GM21717 (cell line): Measurements from ENCODE around the gene TNS1.

ENCODE experiments used
- ATAC-seq: cut with Tn5 transposase; IDR thresholded peaks from one replicate; pipeline ENCODE4 v1.9.1; 2021; ENCODE audit warnings: mild to moderate bottlenecking, moderate library complexity; ENCODE audit not compliant: unreplicated experiment

Gene TNS1

DNA sequence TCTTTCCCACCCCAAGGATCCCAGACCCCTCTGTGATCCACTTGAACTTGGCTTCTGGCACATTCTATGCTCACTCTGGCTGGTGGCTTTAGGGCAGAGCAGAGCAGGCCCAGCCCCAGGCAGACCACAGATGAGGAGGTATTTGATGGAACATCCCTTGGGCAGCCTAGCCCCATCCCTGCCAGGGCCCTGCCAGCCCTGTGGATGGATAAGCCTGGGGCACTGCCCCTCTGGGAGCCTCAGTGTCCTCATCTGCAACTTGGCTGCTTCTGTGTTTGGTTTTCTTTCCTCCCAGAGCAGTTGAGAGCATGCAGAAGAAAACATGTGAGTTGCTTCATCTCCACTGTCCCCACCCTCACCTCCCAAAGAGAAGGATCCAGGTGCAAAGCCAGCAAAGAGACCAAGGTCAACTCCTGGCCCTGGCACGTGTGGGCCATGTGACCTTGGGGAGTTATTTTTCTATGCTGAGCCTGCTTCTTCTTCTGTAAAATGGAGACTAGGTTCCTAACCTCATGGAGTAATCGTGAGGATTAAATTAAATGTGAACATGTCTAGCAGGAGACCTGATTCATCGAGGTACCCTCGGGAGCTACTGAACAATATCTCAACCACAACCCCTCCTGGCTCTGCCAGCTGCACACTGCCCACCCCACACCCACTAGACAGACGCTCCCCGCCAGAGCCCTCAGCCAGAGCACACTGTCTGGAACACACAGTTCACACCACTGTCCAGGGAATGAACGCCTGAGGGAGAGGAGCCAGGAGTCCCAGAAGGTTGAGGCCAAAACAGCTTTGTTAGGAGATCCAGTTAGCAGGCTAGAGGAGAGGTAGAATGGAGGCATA is 14.6 kb upstream of the TNS1 start:
- no peak for ATAC-seq

DNA sequence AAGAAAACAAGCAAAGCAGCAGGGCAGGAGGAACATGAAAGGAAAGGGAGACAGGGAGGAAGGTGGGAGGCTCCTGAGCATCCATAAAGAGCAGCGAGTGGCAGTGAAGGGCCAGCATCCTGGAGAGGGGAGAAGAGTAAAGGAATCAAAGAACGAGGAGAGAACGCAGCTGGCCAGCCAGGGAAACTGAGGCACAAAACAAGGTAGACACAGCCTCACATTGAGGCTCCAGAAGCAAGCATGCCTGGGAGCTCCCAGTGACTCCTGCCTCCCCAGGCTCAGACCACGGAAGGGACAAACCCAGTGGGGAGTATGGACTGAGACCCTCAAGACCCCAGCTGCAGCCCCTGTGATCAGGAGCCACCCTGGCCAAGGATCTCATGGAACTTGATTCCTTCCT is 14.0 kb upstream of the TNS1 start:
- no peak for ATAC-seq

DNA sequence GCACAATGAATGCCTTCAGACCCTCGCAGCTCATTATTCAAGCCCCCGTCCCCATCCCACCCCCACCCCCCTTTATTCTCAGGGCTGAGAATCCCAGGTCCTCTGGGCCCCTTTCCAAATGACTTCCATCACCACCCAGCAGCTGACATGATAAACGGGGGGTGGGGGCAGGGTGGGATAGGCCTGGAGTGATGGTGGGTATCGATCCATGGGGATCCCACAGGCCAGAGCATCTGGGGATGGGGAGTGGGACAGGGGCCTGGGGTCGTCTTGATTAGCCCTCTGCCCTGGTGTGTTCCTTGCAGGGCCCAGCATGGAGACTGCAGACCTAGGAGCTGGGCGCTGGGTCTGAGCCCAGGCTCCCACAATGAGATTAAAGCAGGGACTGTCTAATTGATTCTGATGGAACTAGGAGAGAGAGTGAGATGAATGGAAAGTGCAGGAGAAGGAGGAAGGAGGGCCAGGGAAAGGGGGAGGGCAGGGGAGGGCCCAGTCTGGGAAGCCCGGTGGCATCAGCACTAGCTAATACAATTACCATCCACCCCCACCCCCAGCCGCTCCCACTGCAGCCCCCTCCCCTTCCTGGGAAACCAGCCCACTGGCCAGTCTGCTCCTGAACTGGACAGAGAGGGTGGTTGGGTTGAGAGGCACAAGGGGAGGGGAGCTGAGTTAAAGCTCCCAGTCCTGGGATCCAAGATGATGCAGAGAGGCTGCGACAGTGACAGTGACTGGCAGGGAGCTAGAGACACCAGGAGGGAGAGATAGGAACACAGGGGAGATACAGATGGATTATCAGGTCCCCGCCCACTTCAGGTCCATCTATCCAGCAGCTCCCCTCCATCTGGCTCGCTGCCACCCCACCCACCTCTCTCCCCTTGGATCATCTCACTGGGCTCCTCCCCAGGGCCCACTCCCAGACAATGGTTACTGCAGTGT is 13.1 kb upstream of the TNS1 start:
- no peak for ATAC-seq

DNA sequence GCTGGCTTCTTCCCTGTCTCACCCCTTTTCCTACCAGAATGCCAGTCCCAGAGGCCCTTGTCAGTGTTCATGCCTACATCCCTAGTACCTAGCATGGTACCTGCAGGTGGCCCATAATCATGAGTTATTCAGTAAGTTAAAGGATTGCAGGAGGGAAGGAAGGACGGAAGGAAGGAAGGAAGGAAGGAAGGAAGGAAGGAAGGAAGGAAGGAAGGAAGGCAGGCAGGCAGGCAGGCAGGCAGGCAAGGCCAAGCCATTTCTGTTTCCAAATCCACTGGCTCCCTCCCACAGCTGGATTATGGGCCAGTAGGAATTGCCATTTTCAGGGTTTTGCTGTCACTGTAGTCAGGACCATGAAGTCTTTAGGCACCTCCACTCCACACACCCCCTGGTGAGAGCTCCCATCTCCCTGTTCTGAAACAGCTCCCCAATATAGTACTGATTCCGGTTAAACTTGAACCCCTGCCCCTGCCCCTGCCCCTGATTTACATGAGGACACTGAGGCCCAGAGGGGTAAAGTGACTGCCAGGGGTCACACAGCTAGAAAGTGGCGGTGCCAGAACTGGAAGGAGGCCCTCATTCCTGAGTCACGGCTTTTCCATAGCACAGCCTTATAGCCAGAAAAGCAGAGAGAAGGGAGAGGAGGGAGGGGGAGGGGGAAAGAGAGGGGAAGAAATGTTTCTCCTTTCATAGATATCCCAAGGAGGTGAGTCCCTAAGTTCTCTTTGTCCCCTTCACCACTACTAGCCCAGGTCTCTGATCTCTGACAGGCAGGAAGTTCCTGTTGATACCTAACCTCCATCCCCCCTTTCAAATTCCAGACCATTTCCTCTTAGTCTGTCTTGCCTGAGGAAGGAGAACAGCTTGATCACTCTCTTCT is 12.2 kb upstream of the TNS1 start:
- ATAC-seq, result no peak

DNA sequence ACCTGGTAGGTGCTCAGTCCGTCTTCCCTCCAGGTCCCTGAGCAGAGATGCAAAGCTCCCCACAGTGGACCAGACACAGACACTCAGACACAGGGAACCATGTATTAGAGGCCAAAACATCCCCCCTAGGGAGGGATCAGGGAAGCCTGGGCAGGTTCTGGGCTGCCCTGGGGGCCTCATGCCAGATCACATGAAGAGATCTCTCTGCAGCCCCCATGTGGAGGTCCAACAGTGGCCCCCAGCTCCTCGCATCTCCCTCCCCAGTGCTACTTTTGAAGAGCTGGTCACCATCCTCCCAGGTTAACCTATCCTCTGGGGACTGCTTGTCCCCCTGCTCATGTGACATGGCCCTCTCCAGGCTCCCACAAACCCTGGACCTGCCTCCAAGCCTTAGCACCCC is 10.5 kb upstream of the TNS1 start:
- ATAC-seq, result no peak

DNA sequence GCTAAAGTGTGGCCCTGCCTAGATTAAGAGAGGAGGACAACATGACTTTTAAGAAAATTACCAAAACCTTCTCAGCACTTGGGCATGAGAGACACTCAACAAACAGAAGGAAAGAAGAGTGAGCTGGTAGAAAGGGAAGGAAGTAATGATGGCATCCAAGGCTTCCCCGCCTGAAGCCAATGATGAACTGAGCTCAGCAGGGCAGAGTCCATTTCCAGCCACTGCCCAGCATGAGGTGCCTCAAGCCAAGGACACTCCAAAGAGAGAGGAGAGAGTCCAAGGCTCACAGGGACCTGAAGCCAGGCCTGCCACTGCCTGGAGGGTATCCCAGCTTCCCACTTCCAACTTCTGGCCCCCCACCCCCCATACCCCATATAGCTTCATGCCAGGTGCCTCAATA is 9.5 kb upstream of the TNS1 start:
- ATAC-seq, result no peak

DNA sequence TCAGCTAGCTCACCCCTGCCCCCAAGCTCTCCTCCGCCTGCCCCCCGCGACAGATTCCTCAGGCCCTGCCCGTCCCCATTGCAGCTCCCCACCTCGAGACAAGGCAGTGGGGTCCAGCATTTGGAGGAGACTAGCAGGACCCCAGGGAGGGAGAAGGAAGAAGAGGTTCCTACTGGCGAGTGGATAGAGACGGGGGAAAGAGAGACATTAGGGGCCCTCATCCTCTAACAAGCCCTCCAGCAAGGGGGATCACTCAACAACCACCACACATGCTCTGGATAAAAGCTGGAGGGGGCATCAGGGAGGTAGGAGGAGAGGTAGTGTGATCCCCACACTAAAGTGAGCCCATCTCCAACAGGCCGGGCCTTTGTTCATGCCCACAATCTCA is 8.9 kb upstream of the TNS1 start:
- no peak for ATAC-seq

DNA sequence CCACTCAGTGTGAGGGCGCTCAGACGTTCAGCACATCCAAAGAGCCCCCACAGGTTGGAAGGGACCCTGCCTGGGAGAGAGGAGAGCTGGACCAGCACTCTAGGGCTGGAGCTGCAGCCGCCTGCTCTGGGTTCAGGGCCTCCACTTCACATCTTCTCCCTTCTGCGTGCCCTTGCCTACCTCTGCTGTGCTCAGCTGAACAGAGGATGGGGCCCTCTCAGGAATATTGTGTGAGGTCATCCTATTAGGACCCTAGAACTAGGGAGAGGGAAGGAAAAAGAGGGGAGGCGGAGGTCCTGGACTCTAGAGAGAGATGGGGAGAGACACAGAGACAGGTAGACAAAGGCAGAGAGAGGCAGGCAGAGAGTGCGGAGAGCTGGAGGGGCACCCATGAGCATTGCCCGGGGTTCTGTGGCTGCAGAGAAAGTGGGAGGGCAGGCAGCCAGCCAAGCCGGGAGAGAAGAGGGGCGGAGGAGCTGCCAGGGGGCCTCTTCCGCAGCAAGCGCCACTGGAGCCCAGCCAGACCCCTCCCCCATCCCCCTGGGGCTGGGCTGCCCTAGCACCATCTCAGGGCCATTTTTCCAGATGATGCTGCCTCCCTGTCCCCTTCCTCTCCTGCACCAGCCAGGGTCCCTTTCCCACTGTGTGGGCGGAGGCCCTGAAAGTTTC is 8.3 kb upstream of the TNS1 start:
- ATAC-seq, result no peak

DNA sequence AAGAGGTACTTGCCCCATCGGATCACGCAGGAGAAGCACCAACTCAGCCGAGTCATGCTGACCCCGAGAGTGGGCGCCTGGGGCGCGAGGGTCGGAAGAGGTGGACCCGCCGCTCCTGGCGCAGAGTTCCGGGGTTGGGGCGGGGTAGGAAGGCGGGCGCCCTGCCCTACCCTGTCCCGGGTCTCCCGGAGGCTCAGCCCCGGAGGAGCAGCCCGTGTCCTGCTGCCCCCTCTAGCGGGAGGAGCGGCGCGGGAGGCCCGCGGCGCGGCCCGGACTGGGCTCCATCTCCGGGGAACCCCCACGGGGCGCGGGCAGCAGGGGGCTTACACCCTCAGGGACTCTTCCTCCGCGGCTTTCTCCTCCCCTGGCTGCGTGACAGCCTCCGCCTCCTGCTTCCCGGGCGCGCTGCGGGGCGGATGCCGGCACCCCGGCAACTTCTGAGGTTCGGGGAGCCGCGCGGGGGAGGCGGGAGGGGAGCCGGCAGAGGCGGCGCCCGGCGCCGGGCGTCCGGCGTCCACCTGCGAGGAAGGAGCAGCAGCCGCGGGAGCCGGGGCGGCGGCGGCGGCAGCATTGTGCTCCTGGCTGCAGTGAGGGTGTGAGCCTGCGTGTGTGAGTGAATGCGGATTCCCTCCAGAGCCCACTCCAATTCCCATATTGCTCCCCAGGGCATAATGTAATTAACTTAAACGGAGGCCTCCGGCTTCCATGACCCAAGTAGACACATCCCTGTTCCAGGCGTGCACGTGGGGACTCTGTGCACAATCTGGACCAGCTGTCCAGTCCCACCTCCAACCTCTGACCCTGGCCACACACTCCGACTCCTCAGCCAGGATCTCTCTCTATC is 7.6 kb upstream of the TNS1 start:
- no peak for ATAC-seq

DNA sequence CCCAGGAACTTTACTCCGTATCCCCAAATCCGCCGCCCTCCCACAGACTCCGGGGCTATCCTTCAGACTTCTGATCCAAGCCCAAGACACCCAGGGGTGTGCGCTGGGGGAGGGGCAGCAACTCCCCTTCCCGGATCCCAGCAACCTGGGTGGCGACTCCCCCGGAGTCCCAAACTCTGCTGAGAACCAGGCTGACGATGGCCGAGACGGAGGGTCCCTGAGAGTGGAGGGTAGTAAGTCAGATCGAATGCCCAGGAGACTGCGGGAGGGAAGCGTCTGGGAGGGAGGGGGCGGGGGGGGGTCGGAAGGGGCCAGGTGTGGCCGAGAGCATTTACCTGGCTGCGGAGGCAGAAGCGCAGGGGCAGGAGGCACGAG is 7.0 kb upstream of the TNS1 start:
- no peak for ATAC-seq

DNA sequence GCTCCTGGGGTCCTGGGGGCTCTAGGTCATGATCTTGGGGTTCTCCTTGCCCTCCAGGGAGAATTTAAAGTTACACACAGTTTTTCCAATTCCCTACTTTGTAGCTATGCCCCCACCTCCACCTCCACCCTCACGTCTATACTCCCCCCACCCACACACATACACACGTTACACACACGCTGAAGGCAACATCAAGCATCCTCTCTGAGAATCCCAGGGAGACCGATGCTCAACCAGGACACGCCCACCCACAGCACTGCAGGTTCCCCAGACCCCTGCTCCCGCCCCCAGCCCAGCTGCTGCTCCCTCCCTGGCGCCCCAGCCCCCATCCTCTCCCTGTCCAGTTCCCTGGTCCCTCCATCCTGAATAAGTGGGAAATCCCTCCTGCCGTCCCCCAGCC is 6.4 kb upstream of the TNS1 start:
- ATAC-seq, result no peak

DNA sequence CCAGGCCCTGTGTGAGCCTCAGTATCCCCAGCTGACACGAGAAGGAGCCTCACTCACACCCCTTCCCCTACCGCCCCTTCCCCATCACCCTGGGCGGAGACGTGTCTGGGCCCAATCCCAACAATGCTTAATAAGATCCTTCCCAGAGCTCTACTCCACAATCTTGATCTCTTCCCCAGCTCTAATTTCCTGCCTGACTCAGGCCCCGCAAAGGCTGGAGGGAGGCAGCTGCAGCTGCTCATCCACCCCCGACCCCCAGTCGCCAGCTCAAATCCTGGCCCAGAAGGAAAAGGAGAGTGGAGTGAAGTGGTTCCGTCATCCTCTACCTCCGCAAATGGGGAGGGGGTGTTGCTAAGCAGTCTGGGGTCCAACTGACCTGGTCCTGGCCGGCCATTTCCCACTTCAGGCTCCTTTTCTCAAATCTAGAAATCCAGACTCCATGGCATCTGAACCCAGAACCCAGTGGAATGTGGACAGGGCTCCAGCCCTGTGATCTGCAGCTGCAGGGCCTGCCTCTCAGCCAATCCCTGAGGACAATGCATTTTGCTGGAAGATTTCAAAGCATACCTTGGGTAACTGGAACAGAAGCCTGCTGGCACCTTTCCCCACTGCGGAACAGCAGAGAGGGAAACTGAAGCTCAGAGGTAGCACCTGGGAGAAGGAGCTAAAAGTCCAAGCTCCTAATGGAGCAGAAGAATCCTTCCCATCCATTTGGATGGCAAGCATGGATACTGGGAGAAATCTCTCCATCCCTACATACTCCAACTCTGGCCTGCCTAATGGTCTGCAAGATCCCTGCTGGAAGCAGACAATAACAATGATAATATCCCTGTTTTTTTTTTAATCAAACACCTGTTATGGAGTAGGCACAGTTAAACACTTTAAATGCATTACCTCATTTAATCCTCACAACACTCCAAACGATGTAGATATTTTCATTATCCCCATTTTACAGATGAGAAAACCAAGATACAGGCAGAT is 5.6 kb upstream of the TNS1 start:
- no peak for ATAC-seq

DNA sequence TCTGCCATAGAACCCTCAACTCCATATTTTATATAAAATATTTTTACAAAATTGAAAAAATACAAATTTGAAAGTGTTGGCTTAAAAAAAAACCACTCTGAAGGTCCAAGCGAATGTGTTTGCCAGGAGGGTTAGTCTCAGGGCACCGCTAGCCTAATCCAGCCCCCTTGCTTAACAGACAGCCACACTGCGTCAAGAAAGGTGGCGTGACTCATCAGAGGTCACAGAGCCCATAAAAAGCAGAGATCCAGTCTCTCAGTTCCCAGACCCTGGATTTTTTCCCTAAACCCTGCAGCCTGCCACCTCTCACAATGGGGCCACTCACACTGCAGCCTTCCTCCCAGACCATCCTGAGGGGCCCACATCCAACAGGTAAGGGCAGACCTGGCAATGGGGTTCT is 3.9 kb upstream of the TNS1 start:
- no peak for ATAC-seq

DNA sequence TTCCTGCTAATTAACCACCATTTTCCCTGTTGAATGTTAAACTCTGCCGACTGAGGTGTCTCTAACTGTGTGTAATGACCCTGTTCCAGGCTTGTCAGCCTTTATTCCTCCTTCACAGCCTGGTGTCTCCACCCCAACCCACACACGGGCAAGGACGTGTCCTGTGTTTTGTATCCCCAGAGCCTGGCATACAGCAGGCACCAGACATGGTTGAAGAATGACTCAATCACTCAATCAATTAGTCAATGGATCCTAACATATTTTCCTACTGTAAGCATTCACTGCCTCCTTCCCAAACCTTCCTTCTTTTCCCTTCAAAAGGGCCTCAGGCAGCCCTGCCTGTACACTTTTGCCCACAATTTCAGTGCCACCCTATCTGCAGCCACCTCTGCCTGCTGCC is 2.7 kb upstream of the TNS1 start:
- ATAC-seq, result no peak

DNA sequence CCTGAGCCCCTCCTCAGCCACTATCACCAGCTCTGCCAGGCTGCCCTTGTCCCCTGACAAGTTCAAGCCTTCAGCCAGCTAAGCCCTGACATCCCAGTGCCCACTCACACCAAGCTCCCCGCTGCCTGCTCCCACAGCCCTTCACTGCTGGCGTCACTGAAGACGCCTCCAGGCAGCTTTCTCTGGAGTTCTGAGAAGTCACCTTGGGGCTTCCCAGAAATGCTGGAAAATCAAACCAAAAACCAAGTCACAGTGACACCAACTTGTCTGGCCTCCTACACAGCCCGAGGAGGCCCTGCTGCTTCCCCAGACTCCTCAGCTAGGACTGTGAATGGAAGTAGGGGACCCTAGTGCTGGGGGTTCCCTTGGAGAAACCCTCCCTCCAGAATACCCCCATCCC is 2.2 kb upstream of the TNS1 start:
- no peak for ATAC-seq

DNA sequence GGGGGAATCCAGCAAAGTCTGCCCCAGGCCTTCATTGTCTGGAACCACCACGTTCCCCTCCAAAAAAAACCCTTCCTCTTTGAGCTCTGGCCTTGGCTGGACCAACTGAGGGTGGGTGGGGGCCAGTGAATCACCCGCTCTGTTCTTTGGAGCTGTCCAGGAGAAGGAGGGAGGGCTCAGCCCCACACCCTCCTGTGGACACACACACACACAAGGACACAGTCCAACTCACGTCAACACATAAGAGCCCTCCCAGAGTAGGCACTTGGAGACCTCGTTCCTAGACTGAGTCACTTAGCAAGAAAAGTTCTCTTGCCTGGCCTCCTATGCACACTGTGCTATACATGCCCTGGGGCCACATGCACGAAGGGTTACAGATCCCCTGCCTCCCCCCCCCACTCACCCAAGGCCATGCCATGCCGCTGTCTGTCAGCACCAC is 1.2 kb upstream of the TNS1 start:
- ATAC-seq, result no peak

DNA sequence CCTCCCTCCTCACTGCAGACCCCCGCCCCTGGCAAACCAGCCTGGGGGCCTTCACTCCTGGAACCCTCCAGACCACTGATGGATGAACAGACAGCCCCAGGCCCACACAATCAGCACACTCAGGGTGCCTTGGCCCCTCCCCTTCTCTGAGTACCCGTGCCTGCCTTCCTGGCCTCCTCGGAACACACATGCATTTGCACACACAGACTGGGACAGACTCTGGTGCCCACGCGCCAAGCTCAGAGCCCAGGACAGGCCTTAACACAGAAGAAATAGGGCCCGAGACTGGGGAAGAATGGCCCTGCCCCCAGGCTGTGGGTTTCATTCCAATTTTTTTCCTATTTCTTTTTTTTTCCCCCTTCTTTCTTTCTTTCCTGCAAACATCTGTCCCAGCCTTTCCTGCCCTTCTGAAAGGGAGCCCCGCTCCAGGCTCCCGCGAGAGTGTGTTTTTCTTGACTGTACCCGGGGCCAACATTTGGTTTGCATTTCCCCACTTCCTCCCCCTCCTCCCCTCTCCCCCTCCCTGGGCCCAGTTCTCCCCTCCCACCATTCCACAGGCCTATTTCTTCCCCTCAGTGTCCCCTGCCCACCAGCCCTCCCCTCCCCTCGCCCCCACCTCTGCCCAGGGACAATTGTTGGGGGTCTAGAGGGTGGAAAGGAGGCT is 618 bp upstream of the TNS1 start:
- ATAC-seq, result no peak
